Smooth muscle cell (in vitro differentiated cells): Measurements from ENCODE around the gene TTC33. TPM values are rescaled to one million over a fixed set of nuclear protein-coding genes. Genes with fewer than 3 reads are reported as not detected.

Source experiments
- DNase-seq: peaks from one replicate; lab custom pipeline; 2025; ENCODE audit not compliant: unreplicated experiment; lab: John Stamatoyannopoulos, UW
- H2AFZ ChIP-seq: fragments of 200-600 bp; sonication (generic); 2 replicates; pipeline ENCODE4 v1.6.0; 2016; ENCODE audit warnings: antibody characterized with exemption, low read depth, mild to moderate bottlenecking
- H3F3A ChIP-seq: fragments of 200-600 bp; sonication (generic); 2 replicates; pipeline ENCODE4 v1.6.0; 2017; ENCODE audit warnings: antibody characterized with exemption, low read depth
- H3K27ac ChIP-seq: fragments of 200-600 bp; sonication (generic); 2 replicates; pipeline ENCODE4 v1.5.1; 2016; ENCODE audit warnings: low read depth, mild to moderate bottlenecking
- H3K27me3 ChIP-seq: fragments of 200-600 bp; sonication (generic); 2 replicates; pipeline ENCODE4 v1.6.1; 2016; ENCODE audit warnings: low read depth, mild to moderate bottlenecking
- H3K36me3 ChIP-seq: fragments of 200-600 bp; sonication (generic); 2 replicates; pipeline ENCODE4 v1.5.1; 2016; ENCODE audit warnings: low read depth
- H3K4me1 ChIP-seq: fragments of 200-600 bp; sonication (generic); 2 replicates; pipeline ENCODE4 v1.5.1; 2016; ENCODE audit warnings: low read depth
- H3K4me2 ChIP-seq: fragments of 200-600 bp; sonication (generic); 2 replicates; pipeline ENCODE4 v1.6.0; 2016; ENCODE audit warnings: mild to moderate bottlenecking
- H3K4me3 ChIP-seq: fragments of 200-600 bp; sonication (generic); 2 replicates; pipeline ENCODE4 v1.5.1; 2016; ENCODE audit warnings: mild to moderate bottlenecking
- H3K79me2 ChIP-seq: fragments of 200-600 bp; sonication (generic); 2 replicates; pipeline ENCODE4 v1.6.0; 2016; ENCODE audit warnings: low read depth, mild to moderate bottlenecking
- H3K9ac ChIP-seq: fragments of 200-600 bp; sonication (generic); 2 replicates; pipeline ENCODE4 v1.6.0; 2016; ENCODE audit warnings: low read depth
- H3K9me3 ChIP-seq: fragments of 200-600 bp; sonication (generic); replicated peaks from 2 replicates; pipeline ENCODE4 v1.5.1; 2016; ENCODE audit warnings: low read depth
- H4K20me1 ChIP-seq: fragments of 200-600 bp; sonication (generic); 2 replicates; pipeline ENCODE4 v1.6.0; 2016; ENCODE audit warnings: low read depth
- WGBS: methylation state at CpG from one replicate; pipeline ENCODE4 v1.1.7; 2016; ENCODE audit warnings: low lambda C conversion rate; 5-methylcytosine and 5-hydroxymethylcytosine counted together
- polyA plus RNA-seq: library from polyadenylated mRNA; unstranded; fragments of >200 nt; fragmentation: Nextera tagmentation; extraction: Ambion mirVana; gene quantifications from 2 replicates; pipeline ENCODE4 v1.2.1, GENCODE V29; 2016
- total RNA-seq: library from RNA; depleted of rRNA; stranded (reverse); fragments of >200 nt; gene quantifications from 2 replicates; pipeline ENCODE4 v1.2.3, GENCODE V29; 2014
- TF ChIP-seq, protein P1 (sequence below): fragments of 200-600 bp; sonication (generic); IDR thresholded peaks from 2 replicates; pipeline ENCODE4 v1.5.1; 2017; ENCODE audit warnings: borderline replicate concordance, mild to moderate bottlenecking, antibody characterized with exemption; ENCODE audit not compliant: insufficient read depth, poor library complexity, severe bottlenecking

The TTC33 gene
- total and polyA plus RNA-seq, 2 experiments from 2014 or later, result 13.1 to 22.1 TPM

DNA sequence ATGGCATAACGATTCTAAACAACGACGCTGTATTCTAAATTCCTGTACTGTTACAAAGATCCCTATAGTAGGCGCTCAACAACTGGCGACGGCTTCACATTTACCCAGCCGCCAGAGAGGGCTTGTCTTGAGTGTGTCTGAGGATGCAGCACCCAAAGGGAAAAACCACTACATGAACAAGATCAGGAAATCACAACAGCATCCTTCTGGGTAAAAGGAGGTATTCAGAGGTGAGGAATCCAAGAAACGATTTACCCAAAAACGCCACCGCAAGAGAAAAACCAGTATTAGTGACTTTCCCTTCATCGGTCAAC is 711 bp downstream of the TTC33 start:
- TF ChIP-seq, protein P1, sequence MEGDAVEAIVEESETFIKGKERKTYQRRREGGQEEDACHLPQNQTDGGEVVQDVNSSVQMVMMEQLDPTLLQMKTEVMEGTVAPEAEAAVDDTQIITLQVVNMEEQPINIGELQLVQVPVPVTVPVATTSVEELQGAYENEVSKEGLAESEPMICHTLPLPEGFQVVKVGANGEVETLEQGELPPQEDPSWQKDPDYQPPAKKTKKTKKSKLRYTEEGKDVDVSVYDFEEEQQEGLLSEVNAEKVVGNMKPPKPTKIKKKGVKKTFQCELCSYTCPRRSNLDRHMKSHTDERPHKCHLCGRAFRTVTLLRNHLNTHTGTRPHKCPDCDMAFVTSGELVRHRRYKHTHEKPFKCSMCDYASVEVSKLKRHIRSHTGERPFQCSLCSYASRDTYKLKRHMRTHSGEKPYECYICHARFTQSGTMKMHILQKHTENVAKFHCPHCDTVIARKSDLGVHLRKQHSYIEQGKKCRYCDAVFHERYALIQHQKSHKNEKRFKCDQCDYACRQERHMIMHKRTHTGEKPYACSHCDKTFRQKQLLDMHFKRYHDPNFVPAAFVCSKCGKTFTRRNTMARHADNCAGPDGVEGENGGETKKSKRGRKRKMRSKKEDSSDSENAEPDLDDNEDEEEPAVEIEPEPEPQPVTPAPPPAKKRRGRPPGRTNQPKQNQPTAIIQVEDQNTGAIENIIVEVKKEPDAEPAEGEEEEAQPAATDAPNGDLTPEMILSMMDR, result peak; percentile 30
- H3K4me2 ChIP-seq, result peak overlapping the region; percentile 89
- WGBS, result under 1% methylated on average over 11 of the region's 11 CpGs
- peaks cover 40% of the 10 kb centered on the region for H3K79me2 ChIP-seq
- H3K27me3 ChIP-seq, result no peaks in the 10 kb centered on the region
- H3K36me3 ChIP-seq, result no peaks in the 10 kb centered on the region
- peak overlapping the region; percentile 76 for H2AFZ ChIP-seq
- peak overlapping the region; percentile 92 for H3K9ac ChIP-seq
- peak overlapping the region; percentile 93 for H3K27ac ChIP-seq
- peaks cover 14% of the 10 kb centered on the region for H3F3A ChIP-seq
- no peaks in the 10 kb centered on the region for H3K9me3 ChIP-seq
- H3K4me1 ChIP-seq, result peaks cover 8% of the 10 kb centered on the region
- peak; percentile 27 for DNase-seq
- H4K20me1 ChIP-seq, result peaks cover 23% of the 10 kb centered on the region
- H3K4me3 ChIP-seq, result peak overlapping the region; percentile 92

DNA sequence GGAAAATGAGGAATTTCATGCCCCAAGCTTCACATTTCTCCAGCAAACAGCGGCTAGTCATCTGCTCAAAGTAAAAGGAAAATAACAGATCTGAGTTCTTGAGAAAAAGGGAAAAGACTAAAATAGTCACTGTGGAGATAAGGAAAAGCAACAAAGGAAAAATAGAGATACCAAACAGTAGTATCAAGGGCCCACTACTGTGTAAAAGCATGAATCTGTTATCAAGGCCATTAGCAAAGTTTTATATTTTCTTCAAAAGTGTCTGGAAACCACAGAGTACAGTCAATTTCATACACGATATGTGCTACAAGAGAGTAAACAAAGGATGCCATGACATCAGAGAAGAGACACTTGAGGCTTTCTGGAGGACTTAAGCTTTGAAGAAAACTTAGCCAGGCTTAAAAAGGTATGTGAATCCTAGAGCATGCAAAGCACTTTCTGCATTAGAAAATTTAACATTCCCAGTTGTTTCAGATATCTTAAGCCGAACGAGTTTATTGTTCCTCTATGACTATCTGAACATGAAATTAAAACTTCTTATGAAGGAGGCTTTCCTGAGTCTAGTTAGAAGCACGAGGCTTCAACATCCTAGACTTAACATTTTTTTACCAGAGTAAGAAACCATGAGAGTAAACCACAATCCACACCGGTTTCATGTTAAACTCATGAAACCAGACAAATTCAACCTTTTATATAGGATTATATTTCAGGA is 1.2 kb downstream of the TTC33 start:
- Histone ChIP-seq H3K9me3 (no peaks in the 10 kb centered on the region), H2AFZ (peak overlapping the region; percentile 76), H3K79me2 (peaks cover 45% of the 10 kb centered on the region), H3K4me2 (peak overlapping the region; percentile 89), H3K36me3 (no peaks in the 10 kb centered on the region), H3K27me3 (no peaks in the 10 kb centered on the region), H4K20me1 (peaks cover 23% of the 10 kb centered on the region), H3K27ac (peak overlapping the region; percentile 93), H3F3A (peaks cover 12% of the 10 kb centered on the region), H3K4me1 (peaks cover 8% of the 10 kb centered on the region), H3K9ac (peak overlapping the region; percentile 92), H3K4me3 (peak overlapping the region; percentile 92)
- DNase-seq, result no peak
- TF ChIP-seq, protein P1, result no peak
- WGBS, result 11% methylated on average over 6 of the region's 6 CpGs

DNA sequence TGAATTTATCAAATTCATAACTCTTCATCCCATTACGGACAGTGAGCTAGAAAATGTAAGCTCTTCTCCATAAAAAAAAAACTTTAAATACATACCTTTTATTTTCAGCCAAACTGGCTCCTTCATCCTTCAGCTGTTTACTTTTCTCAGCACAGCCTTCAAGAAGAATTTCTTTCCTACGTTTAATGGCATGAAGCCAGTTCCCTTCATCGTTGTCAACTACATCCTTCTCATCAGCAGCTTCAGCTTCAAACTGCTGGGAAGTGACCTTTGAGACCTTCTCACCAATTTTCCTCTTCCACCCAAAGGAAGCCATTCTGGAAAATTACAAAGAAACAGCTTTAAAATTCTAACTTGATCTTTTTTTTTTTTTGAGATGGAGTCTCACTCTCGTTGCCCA is 9.1 kb downstream of the TTC33 start:
- Histone ChIP-seq H3K27ac (no peak overlapping the region), H3K27me3 (no peaks in the 10 kb centered on the region), H3K4me2 (no peak overlapping the region), H4K20me1 (peaks cover 63% of the 10 kb centered on the region), H3K9me3 (no peaks in the 10 kb centered on the region), H3K4me3 (no peak overlapping the region), H2AFZ (no peak overlapping the region), H3K9ac (no peak overlapping the region), H3K36me3 (peaks cover 6% of the 10 kb centered on the region), H3F3A (no peaks in the 10 kb centered on the region), H3K79me2 (peaks cover 55% of the 10 kb centered on the region), H3K4me1 (no peaks in the 10 kb centered on the region)
- 87% methylated on average over 4 of the region's 4 CpGs for WGBS
- TF ChIP-seq, protein P1, result no peak
- DNase-seq, result no peak

DNA sequence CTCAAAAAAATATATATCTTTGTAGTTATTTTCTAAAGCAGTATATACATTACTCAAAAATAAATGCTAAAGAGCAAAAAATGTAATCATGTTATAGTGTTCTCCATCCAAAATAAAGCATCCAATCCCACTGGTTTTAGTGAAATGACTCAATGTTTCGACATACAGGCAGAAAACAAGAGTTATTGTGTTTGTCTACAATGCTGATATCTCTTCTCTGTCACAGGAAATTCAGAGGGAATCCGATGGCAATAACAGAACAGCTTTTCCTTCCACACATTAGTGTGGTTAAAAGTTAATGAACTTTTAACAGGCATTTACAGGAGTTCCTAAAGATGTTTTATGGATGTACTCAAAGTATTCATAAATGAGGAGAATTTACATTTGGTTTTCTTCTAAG is 12.0 kb downstream of the TTC33 start:
- Histone ChIP-seq H3K9me3 (no peaks in the 10 kb centered on the region), H3K27ac (no peak overlapping the region), H3K27me3 (no peaks in the 10 kb centered on the region), H3K9ac (no peak overlapping the region), H3F3A (no peaks in the 10 kb centered on the region), H4K20me1 (peaks cover 43% of the 10 kb centered on the region), H3K4me2 (no peak overlapping the region), H3K4me3 (no peak overlapping the region), H3K36me3 (peaks cover 18% of the 10 kb centered on the region), H3K79me2 (peaks cover 26% of the 10 kb centered on the region), H3K4me1 (no peaks in the 10 kb centered on the region), H2AFZ (no peak overlapping the region)
- no peak for DNase-seq
- 71% methylated on average over 2 of the region's 2 CpGs for WGBS
- TF ChIP-seq, protein P1, result no peak
